Keratinocyte (primary cell): ENCODE results near the gene ERCC1.

Source experiments
- CTCF ChIP-seq, 3 experiments: IDR thresholded peaks in 1 of 3; conservative IDR thresholded peaks in 1 of 3; optimal IDR thresholded peaks in 1 of 3; 2 replicates in 2 of 3; 3 replicates in 1 of 3; pipeline versions ENCODE3 to v1.5.1; 2011; ENCODE audit warnings: low read length in 3 of 3, mild to moderate bottlenecking in 3 of 3, moderate library complexity in 2 of 3, control low read depth in 1 of 3, inconsistent platforms in 1 of 3; ENCODE audit not compliant: insufficient read depth in 2 of 3; ENCODE audit errors: extremely low read depth in 1 of 3
- EZH2 ChIP-seq: IDR thresholded peaks from one replicate; pipeline ENCODE4 v1.6.1; 2012; ENCODE audit warnings: inconsistent platforms, mild to moderate bottlenecking, low read length, moderate library complexity

GRCh38 chr19:45448425-45448756 lies 24.7 kb upstream of the ERCC1 start:
- TF ChIP-seq CTCF (optimal IDR thresholded peaks at IDR 0.05 in 1 of 3, IDR thresholded peaks at IDR 0.05 in 1 of 3, conservative IDR thresholded peaks at IDR 0.05 in 1 of 3; ENCODE audit: extremely low read depth in 1 of 3, insufficient read depth in 2 of 3, low read length in 3 of 3) (no peak), EZH2 (no peak)
